SK-N-MC (cell line): ENCODE results near the gene TPPP2.

ENCODE experiments used
- EZH2 ChIP-seq: fragments of 200-600 bp; sonication (generic); IDR thresholded peaks from one replicate; pipeline ENCODE4 v1.6.1; 2017; ENCODE audit warnings: antibody characterized with exemption
- POLR2AphosphoS5 ChIP-seq: IDR thresholded peaks from 2 replicates; pipeline ENCODE4 v1.6.1; 2012; ENCODE audit warnings: mild to moderate bottlenecking, low read depth, low read length, borderline replicate concordance

GRCh38 chr14:21071225-21072030 is 41.4 kb downstream of the TPPP2 start:
- TF ChIP-seq EZH2 (no peak), POLR2AphosphoS5 (peak; percentile 57; the same call in 1 of the 2 replicates)
